Brain microvascular endothelial cell (primary cell): Measurements from ENCODE around the gene HLA-DOB.
"Not testable (repeated sequence)": the region's sequence is repeated elsewhere in the genome, so short reads cannot be mapped to it uniquely, and the experiment has no call there.

Experiments used
- DNase-seq: peaks from one replicate; pipeline ENCODE4 v3.0.0-alpha.2; 2020
- H3K27ac ChIP-seq: fragments of 250-450 bp; sonication (Bioruptor Pico); 2 replicates; pipeline ENCODE4 v1.5.1; 2020; ENCODE audit warnings: mild to moderate bottlenecking, moderate library complexity
- H3K27me3 ChIP-seq: fragments of 250-450 bp; sonication (Bioruptor Pico); replicated peaks from 2 replicates; pipeline ENCODE4 v1.5.1; 2020; ENCODE audit warnings: mild to moderate bottlenecking
- H3K36me3 ChIP-seq: fragments of 250-450 bp; sonication (Bioruptor Pico); replicated peaks from 2 replicates; pipeline ENCODE4 v1.5.1; 2020; ENCODE audit warnings: mild to moderate bottlenecking
- H3K4me3 ChIP-seq: 2 replicates; pipeline ENCODE4 v1.5.1; 2011; ENCODE audit warnings: low read depth, mild to moderate bottlenecking, control low read depth, low read length, moderate library complexity
- CTCF ChIP-seq: IDR thresholded peaks from 2 replicates; pipeline ENCODE4 v1.5.1; 2011; ENCODE audit warnings: low read depth, mild to moderate bottlenecking, moderate library complexity, low read length, control low read depth, inconsistent platforms; ENCODE audit errors: missing control alignments
- in situ Hi-C: cut with HindIII; loops from 2 replicates; pipeline ENCODE4 v1.10.0; 2017; ENCODE audit warnings: low sequenced_read_pairs, low pct_ligation_motif_present

The HLA-DOB gene

GRCh38 chr6:32790306-32790705, 26.5 kb downstream of the HLA-DOB start:
- TF ChIP-seq CTCF, result no peak
- DNase-seq, result no peak
- no peak overlapping the region for H3K27ac ChIP-seq
- in situ Hi-C loops, result no loop called here
- no peaks in the 10 kb centered on the region for H3K36me3 ChIP-seq
- peaks cover 10% of the 10 kb centered on the region for H3K27me3 ChIP-seq
- no peak overlapping the region for H3K4me3 ChIP-seq

- in situ Hi-C loops, result no loop called here
- DNase-seq, result peak; percentile 41
- peak; percentile 67 for TF ChIP-seq CTCF
- H3K27ac ChIP-seq, result no peak overlapping the region
- no peaks in the 10 kb centered on the region for H3K36me3 ChIP-seq
- no peak overlapping the region for H3K4me3 ChIP-seq
- peaks cover 4% of the 10 kb centered on the region for H3K27me3 ChIP-seq
These were observed 30.8 kb downstream of the HLA-DOB start for GRCh38 chr6:32785781-32786533.

- in situ Hi-C loops, result not testable (repeated sequence)
These were observed 33.9 kb downstream of the HLA-DOB start for GRCh38 chr6:32782923-32783322.

GRCh38 chr6:32779036-32779435, 37.8 kb downstream of the HLA-DOB start:
- H3K27me3 ChIP-seq, result peaks cover 2% of the 10 kb centered on the region
- in situ Hi-C loops, result no loop called here
- no peak overlapping the region for H3K4me3 ChIP-seq
- DNase-seq, result no peak
- no peaks in the 10 kb centered on the region for H3K36me3 ChIP-seq
- no peak for TF ChIP-seq CTCF
- no peak overlapping the region for H3K27ac ChIP-seq

More at GRCh38 chr6:32782923-32783322, 33.9 kb downstream of the HLA-DOB start:
- not testable (repeated sequence) for DNase-seq, H3K27ac ChIP-seq, H3K27me3 ChIP-seq, H3K4me3 ChIP-seq, H3K36me3 ChIP-seq

GRCh38 chr6:32775071-32775470, 41.7 kb downstream of the HLA-DOB start:
- no peaks in the 10 kb centered on the region for H3K36me3 ChIP-seq
- H3K27ac ChIP-seq, result no peak overlapping the region
- in situ Hi-C loops, result no loop called here
- H3K27me3 ChIP-seq, result no peaks in the 10 kb centered on the region
- no peak for DNase-seq
- TF ChIP-seq CTCF, result no peak
- no peak overlapping the region for H3K4me3 ChIP-seq

GRCh38 chr6:32774426-32774825, 42.4 kb downstream of the HLA-DOB start:
- no peak for DNase-seq
- no peak overlapping the region for H3K27ac ChIP-seq
- no peak for TF ChIP-seq CTCF
- no peaks in the 10 kb centered on the region for H3K36me3 ChIP-seq
- H3K27me3 ChIP-seq, result no peaks in the 10 kb centered on the region
- no peak overlapping the region for H3K4me3 ChIP-seq
- in situ Hi-C loops, result no loop called here
